NCI-H2196 (cell line): ENCODE data around the gene NEU3.

Experiments
- DNase-seq: peaks from one replicate; lab custom pipeline; 2025; ENCODE audit not compliant: unreplicated experiment; lab: John Stamatoyannopoulos, UW

Gene NEU3

GRCh38 chr11:75056814-75057213 is 68.1 kb downstream of the NEU3 start:
- DNase-seq: no peak

GRCh38 chr11:75059299-75059698 is 70.6 kb downstream of the NEU3 start:
- no peak for DNase-seq

- DNase-seq: no peak
These were observed 75.1 kb downstream of the NEU3 start for GRCh38 chr11:75063741-75064314.

- DNase-seq: no peak
These were observed 77.3 kb downstream of the NEU3 start for GRCh38 chr11:75066061-75066460.
